Thymus (tissue), 11 donors: ENCODE measurements around the gene MAGOH. TPM values are rescaled to one million over a fixed set of nuclear protein-coding genes. Genes with fewer than 3 reads are reported as not detected.

ENCODE experiments used
- DNase-seq, 9 donors: peaks; one replicate each; pipeline ENCODE4 v3.0.0-alpha.2; 2013; ENCODE audit warnings: low spot score in 9 of 9, low read depth in 6 of 9, missing footprints in 1 of 9
- H3K27ac ChIP-seq, 2 donors: one replicate each; pipeline ENCODE4 v1.5.1; 2013; ENCODE audit warnings: control low read depth in 1 of 2, low read depth in 1 of 2, low read length in 1 of 2, mild to moderate bottlenecking in 1 of 2, moderate library complexity in 1 of 2
- H3K27me3 ChIP-seq, 2 donors: one replicate each; pipeline ENCODE4 v1.5.1; 2013; ENCODE audit warnings: low read length in 1 of 2; ENCODE audit not compliant: control insufficient read depth in 2 of 2, insufficient read depth in 1 of 2
- H3K36me3 ChIP-seq, 2 donors: one replicate each; pipeline ENCODE4 v1.5.1; 2013; ENCODE audit warnings: low read length in 1 of 2, mild to moderate bottlenecking in 1 of 2, moderate library complexity in 1 of 2; ENCODE audit not compliant: control insufficient read depth in 2 of 2, insufficient read depth in 2 of 2
- H3K4me1 ChIP-seq, 2 donors: one replicate each; pipeline ENCODE4 v1.5.1; 2013; ENCODE audit warnings: low read length in 2 of 2; ENCODE audit not compliant: control insufficient read depth in 2 of 2, insufficient read depth in 2 of 2
- H3K4me3 ChIP-seq, 2 donors: one replicate each; pipeline ENCODE4 v1.5.1; 2013; ENCODE audit warnings: low read length in 2 of 2, control low read depth in 1 of 2, mild to moderate bottlenecking in 1 of 2
- H3K9me3 ChIP-seq, 2 donors: one replicate each; pipeline ENCODE4 v1.5.1; 2013; ENCODE audit warnings: low read length in 1 of 2, mild to moderate bottlenecking in 1 of 2; ENCODE audit not compliant: control insufficient read depth in 2 of 2, insufficient read depth in 1 of 2
- WGBS: extraction: QIAGEN DNeasy Blood & Tissue Kit; methylation state at CpG from one replicate; pipeline ENCODE4 v1.1.7; 2013; 5-methylcytosine and 5-hydroxymethylcytosine counted together
- polyA plus RNA-seq: library from polyadenylated mRNA; stranded (reverse); fragments of 200-250 nt; gene quantifications from one replicate; pipeline ENCODE4 v1.2.3, GENCODE V29; 2013
- total RNA-seq: library from RNA; stranded (reverse); fragments of 120-200 nt; gene quantifications from one replicate; pipeline ENCODE4 v1.2.4, GENCODE V29; 2013
- donor health status: healthy.

MAGOH gene
- total and polyA plus RNA-seq, 2 donors: 84.3 to 134 TPM

DNA sequence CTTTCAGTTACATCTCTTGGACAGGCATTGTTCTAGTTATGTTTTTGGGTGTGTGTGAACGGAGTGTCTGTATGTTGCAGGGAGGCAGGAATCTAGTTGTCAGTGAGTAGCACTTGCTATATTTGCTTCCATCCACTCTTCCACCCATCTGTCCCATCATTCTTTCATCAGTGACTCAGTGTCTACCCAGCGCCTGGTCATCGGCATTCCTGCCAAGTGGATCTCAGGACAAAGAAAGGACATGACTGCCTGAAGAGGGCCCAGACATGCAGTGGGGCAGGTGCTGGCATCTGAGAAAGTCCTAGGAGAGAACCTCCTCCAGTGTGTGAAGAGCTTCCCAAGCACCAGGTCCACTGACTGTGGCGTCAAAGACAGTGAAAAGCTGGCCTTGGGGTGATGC is 27.3 kb upstream of the MAGOH start:
- 99% methylated on average over 4 of the region's 4 CpGs for WGBS
- no peaks in the 10 kb centered on the region for H3K9me3 ChIP-seq
- no peak overlapping the region for H3K4me3 ChIP-seq
- no peaks in the 10 kb centered on the region for H3K27me3 ChIP-seq
- H3K36me3 ChIP-seq: peaks cover 31 to 58% of the 10 kb centered on the region in 2 donors
- H3K4me1 ChIP-seq: no peaks in the 10 kb centered on the region
- DNase-seq: no peak
- H3K27ac ChIP-seq: no peak overlapping the region

GRCh38 chr1:53264048-53264447 is 25.7 kb upstream of the MAGOH start:
- no peaks in the 10 kb centered on the region for H3K27me3 ChIP-seq
- H3K27ac ChIP-seq: no peak overlapping the region
- no peaks in the 10 kb centered on the region for H3K4me1 ChIP-seq
- H3K4me3 ChIP-seq: no peak overlapping the region
- H3K36me3 ChIP-seq: peaks cover 31 to 61% of the 10 kb centered on the region in 2 donors
- DNase-seq: no peak
- no peaks in the 10 kb centered on the region for H3K9me3 ChIP-seq
- 98% methylated on average over 11 of the region's 11 CpGs for whole genome bisulfite sequencing

- no peak overlapping the region for H3K4me3 ChIP-seq
- H3K36me3 ChIP-seq: peaks cover 31 to 65% of the 10 kb centered on the region in 2 donors
- no peaks in the 10 kb centered on the region for H3K27me3 ChIP-seq
- DNase-seq: no peak
- H3K9me3 ChIP-seq: no peaks in the 10 kb centered on the region
- no peak overlapping the region for H3K27ac ChIP-seq
- WGBS: 99% methylated on average over 3 of the region's 3 CpGs
- no peaks in the 10 kb centered on the region for H3K4me1 ChIP-seq
Observed at GRCh38 chr1:53262000-53262399, 23.7 kb upstream of the MAGOH start.

DNA sequence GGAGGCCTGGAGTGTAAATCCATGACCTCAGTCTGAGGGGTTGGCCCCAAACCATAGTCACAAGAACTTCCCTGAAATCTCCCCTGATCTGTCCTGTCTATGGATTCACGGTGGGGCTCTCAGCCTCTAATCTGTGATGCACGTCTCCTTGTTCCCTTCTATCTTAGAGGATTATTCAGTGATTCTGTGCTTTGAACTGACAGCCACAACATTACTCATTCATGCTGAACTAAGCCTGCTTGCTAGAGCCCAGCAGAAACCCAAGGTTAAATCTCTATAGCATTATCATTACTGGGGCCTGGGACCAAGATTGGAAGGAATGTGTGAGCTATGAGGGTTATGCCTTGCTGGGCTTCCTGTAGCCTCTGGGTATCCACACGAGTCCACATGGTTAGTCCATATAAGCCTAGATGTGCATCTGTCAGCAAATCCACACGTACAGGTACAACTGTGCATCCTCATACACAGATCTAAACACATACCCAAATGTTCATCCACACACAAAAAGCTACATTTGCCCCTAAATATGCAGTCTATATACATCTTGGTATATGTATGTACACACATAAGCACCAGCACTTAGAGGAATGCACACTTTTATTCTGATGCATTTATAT is 22.4 kb upstream of the MAGOH start:
- Histone ChIP-seq H3K4me3 (no peak overlapping the region), H3K27ac (no peak overlapping the region), H3K9me3 (no peaks in the 10 kb centered on the region), H3K4me1 (no peaks in the 10 kb centered on the region), H3K36me3 (peaks cover 34 to 60% of the 10 kb centered on the region in 2 donors), H3K27me3 (no peaks in the 10 kb centered on the region)
- WGBS: 96% methylated on average over 4 of the region's 4 CpGs
- no peak for DNase-seq

DNA sequence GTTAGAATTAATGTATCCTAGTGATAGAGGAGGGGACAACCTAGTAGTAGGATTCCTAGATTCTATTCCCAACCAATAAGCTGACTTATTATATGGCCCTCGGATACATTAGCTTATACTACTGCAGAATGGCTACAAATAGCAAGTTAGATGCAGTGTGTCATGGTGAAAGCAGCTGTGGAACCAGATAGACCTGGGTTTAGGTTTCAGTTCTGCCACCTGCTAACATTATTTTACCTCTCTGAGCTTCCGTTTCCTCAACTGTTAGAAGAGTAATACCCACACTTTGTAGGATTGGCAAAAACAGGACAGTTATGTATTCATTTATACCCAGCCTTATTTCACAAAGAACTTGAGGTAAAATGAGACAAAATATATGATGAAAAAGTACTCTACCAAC is 21.6 kb upstream of the MAGOH start:
- H3K9me3 ChIP-seq: no peaks in the 10 kb centered on the region
- no peaks in the 10 kb centered on the region for H3K27me3 ChIP-seq
- H3K27ac ChIP-seq: no peak overlapping the region
- DNase-seq: no peak
- no peaks in the 10 kb centered on the region for H3K4me1 ChIP-seq
- H3K36me3 ChIP-seq: peaks cover 33 to 55% of the 10 kb centered on the region in 2 donors
- WGBS: 95% methylated on average over 2 of the region's 2 CpGs
- H3K4me3 ChIP-seq: no peak overlapping the region

- DNase-seq: no peak
- no peaks in the 10 kb centered on the region for H3K27me3 ChIP-seq
- H3K9me3 ChIP-seq: no peaks in the 10 kb centered on the region
- H3K4me3 ChIP-seq: no peak overlapping the region
- no peaks in the 10 kb centered on the region for H3K4me1 ChIP-seq
- peaks cover 23 to 45% of the 10 kb centered on the region in 2 donors for H3K36me3 ChIP-seq
- WGBS: 88% methylated on average over 1 of the region's 1 CpG
- no peak overlapping the region for H3K27ac ChIP-seq
Observed at GRCh38 chr1:53258216-53258615, 19.9 kb upstream of the MAGOH start.

GRCh38 chr1:53257454-53258081 is 19.2 kb upstream of the MAGOH start:
- H3K27me3 ChIP-seq: no peaks in the 10 kb centered on the region
- peaks cover 17 to 39% of the 10 kb centered on the region in 2 donors for H3K36me3 ChIP-seq
- no peaks in the 10 kb centered on the region for H3K4me1 ChIP-seq
- 99% methylated on average over 5 of the region's 5 CpGs for WGBS
- H3K27ac ChIP-seq: no peak overlapping the region
- DNase-seq: no peak
- H3K4me3 ChIP-seq: no peak overlapping the region
- H3K9me3 ChIP-seq: no peaks in the 10 kb centered on the region

DNA sequence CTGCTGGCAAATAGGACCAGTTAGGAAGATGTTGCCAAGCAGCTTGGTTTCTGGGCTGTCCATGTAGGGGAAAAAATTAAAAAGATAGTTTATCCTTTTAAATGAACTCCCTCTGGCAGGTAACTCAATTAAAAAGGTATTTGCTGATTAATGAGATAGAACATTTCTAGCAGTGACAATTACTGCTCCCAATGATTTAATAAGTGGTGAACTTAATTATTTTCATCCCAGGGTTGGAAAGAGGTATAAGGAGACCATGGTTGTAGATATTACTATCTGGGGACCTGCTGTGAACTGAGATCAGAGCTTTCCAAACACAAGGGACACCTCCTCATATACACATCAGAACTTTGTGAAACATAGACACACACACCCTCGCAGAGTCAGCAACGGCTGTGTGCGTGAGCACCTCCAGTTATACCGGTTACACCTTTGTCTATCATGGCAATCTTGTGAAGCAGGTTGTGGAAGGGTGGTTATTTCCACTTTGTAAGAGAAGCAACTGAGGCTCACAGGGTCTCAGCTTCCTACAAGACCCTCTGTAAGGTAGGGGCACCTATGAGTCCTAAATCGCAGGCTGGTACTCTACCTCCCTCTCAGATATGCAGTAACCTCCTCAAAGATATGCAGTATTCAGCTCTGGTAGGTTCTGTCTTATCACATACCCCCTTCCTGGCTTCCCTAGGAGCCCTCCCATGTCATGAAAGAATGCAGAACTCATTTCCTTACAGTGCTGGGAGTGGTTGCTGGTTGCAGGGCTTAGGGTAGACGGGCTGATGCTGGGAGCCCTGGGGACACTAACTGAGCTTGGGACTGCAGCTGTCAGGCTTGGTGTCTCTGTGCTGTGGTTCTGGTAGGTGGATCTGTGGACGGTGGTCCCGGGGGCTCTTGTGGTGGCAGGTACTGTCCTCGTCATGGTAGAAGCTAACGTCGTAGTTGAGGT is 18.5 kb upstream of the MAGOH start:
- Histone ChIP-seq H3K4me3 (no peak overlapping the region), H3K9me3 (no peaks in the 10 kb centered on the region), H3K36me3 (peaks cover 9 to 32% of the 10 kb centered on the region in 2 donors), H3K27ac (no peak overlapping the region), H3K4me1 (no peaks in the 10 kb centered on the region), H3K27me3 (no peaks in the 10 kb centered on the region)
- WGBS: 97% methylated on average over 11 of the region's 11 CpGs
- DNase-seq: no peak

- no peak overlapping the region for H3K4me3 ChIP-seq
- DNase-seq: no peak
- peaks cover 7 to 36% of the 10 kb centered on the region in 2 donors for H3K36me3 ChIP-seq
- no peaks in the 10 kb centered on the region for H3K27me3 ChIP-seq
- no peak overlapping the region for H3K27ac ChIP-seq
- H3K9me3 ChIP-seq: no peaks in the 10 kb centered on the region
- no peaks in the 10 kb centered on the region for H3K4me1 ChIP-seq
- over 99% methylated on average over 4 of the region's 4 CpGs for WGBS
Observed at GRCh38 chr1:53255031-53255430, 16.7 kb upstream of the MAGOH start.
